Right lobe of liver (tissue), 6 donors: ENCODE results near the gene PNCK. TPM values are rescaled to one million over a fixed set of nuclear protein-coding genes. Genes with fewer than 3 reads are reported as not detected.
A peak's percentile ranks its signal among the peaks of the same experiment; 100 is the strongest.

Experiments
- ATAC-seq, 4 donors: fragments of 200-7000 bp; cut with Tn5 transposase; one replicate each; pipeline ENCODE4 v1.9.1; 2020; ENCODE audit warnings: mild to moderate bottlenecking in 4 of 4, moderate library complexity in 4 of 4
- DNase-seq, 3 donors: peaks; one replicate each; pipeline ENCODE4 v3.0.0-alpha.2; 2020
- H3K27ac ChIP-seq, 3 donors: fragments of 200-600 bp; one replicate each; pipeline ENCODE4 v1.8.0; 2022
- H3K27me3 ChIP-seq, 2 donors: fragments of 200-600 bp; one replicate each; pipeline ENCODE4 v1.8.0; 2022
- H3K36me3 ChIP-seq, 4 donors: fragments of 200-600 bp; sonication (generic) in 1 of 4; one replicate each; pipeline versions ENCODE4 v1.5.1 to v1.8.0; 2017 to 2022; ENCODE audit warnings: control low read depth in 1 of 4
- H3K4me1 ChIP-seq, 4 donors: fragments of 200-600 bp; sonication (generic) in 1 of 4; one replicate each; pipeline versions ENCODE4 v1.5.1 to v1.8.0; 2017 to 2022; ENCODE audit warnings: control low read depth in 1 of 4
- H3K4me3 ChIP-seq, 3 donors: fragments of 200-600 bp; one replicate each; pipeline ENCODE4 v1.8.0; 2022
- H3K9me3 ChIP-seq, 4 donors: fragments of 200-600 bp; sonication (generic) in 1 of 4; one replicate each; pipeline versions ENCODE4 v1.5.1 to v1.8.0; 2017 to 2022; ENCODE audit warnings: control low read depth in 1 of 4
- POLR2A ChIP-seq: fragments of 450-650 bp; IDR thresholded peaks from one replicate; pipeline ENCODE4 v1.6.1; 2017; ENCODE audit warnings: antibody characterized with exemption, mild to moderate bottlenecking
- WGBS: methylation state at CpG from one replicate; pipeline ENCODE4 v1.1.6; 2018; ENCODE audit warnings: low coverage, low lambda C conversion rate; ENCODE audit not compliant: insufficient coverage; ENCODE audit errors: missing lambda C conversion rate; 5-methylcytosine and 5-hydroxymethylcytosine counted together
- intact Hi-C, 2 donors: fragments of 100-400 bp; cut with DNase I; formaldehyde crosslinking; loops; one replicate each; pipeline versions ENCODE4 v1.11.2 to v1.14.1; 2022
- total RNA-seq, 6 experiments: library from RNA; depleted of rRNA in 2 of 6; stranded (reverse); fragments of >200 nt in 2 of 6; fragmentation: NEBNext Ultra II Directional in 3 of 6; extraction: Animal tissue kit (Norgen Biotek cat#: 25700) in 3 of 6; gene quantifications; one replicate each; pipeline versions ENCODE4 v1.1.0 to v1.2.4, GENCODE V29; 2016 to 2023
- TF ChIP-seq, protein P1 (sequence below), 4 donors: fragments of 200-600 bp in 3 of 4; fragments of 450-650 bp in 1 of 4; IDR thresholded peaks; one replicate each; pipeline versions ENCODE4 v1.5.1 to v1.8.0; 2016 to 2022; ENCODE audit warnings: antibody characterized with exemption in 4 of 4, mild to moderate bottlenecking in 2 of 4
- donor health status: DM: no; HTN: yes; CAD: no.
- donor health status: DM: no; HTN: no; CAD: no.
- donor health status: DM: no; HTN: no; CAD: no.
- donor health status: DM: no; HTN: yes; CAD: no.
- donor health status: DM: no; HTN: yes; CAD: no.

Gene PNCK
- total RNA-seq, 6 experiments from 2014 or later, result 0.86 TPM; not detected in 5

DNA sequence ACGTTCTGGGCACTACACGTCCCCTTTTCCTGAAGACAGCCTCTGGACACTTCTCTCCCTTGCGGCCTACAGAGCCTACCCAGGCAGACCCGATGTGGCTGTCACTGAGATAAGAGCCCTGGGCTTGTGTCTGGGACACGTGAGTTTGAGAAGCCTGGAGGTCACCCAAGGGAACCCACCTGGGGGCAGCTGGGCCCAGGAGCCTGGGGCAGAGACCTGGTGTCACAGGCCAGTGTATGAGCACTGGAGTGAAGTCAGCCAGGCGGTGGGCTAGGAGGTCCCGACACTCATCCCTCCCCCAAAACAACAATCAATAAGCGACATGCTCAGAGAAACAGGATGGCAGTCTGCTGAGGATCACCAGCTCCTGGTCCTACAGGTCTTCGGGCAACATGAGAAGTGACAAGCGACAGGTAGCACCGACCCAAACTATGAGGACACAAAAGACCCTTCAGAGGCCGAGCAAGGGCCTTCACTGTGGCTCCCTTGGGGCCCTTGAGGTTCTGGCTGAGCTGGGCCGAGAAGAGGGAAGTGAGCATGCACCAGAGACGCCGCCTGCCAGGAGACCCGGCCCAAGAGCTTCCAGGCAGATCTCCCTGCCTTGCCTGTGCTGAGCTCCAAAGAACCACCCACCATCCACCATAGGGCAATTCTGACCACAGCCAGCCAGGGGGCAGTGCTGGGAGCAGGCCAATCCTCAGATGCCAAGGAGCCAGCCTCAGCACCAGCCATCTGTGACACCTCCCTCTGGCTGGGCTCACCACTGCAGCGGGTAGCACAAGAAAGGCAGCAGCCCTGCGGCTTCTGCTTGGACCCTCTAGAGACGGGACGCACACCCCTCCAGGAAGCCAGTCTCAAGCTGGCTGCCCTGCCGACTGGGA, 37.6 kb downstream of the PNCK start:
- intact Hi-C loops, result no loop called here
- WGBS, result 80% methylated on average over 1 of the region's 21 CpGs
- H3K9me3 ChIP-seq, result no peaks in the 10 kb centered on the region
- H3K4me3 ChIP-seq, result no peak overlapping the region
- DNase-seq, result no peak
- H3K4me1 ChIP-seq, result no peaks in the 10 kb centered on the region
- peak; percentile 9 to 50 (median 18) for ATAC-seq
- no peak overlapping the region for H3K27ac ChIP-seq
- H3K36me3 ChIP-seq, result no peaks in the 10 kb centered on the region
- no peak for TF ChIP-seq POLR2A
- TF ChIP-seq, protein P1, sequence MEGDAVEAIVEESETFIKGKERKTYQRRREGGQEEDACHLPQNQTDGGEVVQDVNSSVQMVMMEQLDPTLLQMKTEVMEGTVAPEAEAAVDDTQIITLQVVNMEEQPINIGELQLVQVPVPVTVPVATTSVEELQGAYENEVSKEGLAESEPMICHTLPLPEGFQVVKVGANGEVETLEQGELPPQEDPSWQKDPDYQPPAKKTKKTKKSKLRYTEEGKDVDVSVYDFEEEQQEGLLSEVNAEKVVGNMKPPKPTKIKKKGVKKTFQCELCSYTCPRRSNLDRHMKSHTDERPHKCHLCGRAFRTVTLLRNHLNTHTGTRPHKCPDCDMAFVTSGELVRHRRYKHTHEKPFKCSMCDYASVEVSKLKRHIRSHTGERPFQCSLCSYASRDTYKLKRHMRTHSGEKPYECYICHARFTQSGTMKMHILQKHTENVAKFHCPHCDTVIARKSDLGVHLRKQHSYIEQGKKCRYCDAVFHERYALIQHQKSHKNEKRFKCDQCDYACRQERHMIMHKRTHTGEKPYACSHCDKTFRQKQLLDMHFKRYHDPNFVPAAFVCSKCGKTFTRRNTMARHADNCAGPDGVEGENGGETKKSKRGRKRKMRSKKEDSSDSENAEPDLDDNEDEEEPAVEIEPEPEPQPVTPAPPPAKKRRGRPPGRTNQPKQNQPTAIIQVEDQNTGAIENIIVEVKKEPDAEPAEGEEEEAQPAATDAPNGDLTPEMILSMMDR (IDR thresholded peaks at IDR 0.05), result peak; percentile 15 to 29 (median 22)
- no peaks in the 10 kb centered on the region for H3K27me3 ChIP-seq

DNA sequence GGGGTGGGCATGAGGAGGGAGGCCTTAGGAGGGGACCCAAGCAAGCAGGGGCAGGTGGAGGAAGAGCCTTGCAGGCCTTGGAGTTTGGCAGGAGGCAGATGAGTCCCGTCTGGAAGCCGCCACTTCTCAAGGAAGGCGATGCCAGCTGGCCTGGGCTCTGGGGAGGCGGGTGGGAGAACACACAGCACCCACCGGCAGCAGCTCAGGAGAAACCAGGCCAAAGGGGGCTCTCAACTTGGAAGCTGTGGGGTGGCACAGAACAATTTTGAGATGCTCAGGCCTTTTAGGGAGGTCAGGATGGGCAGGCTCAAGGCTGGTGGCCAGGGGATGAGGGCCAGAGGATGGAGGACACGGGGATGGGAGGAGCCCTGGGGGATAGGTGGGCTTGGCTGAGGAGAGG, 38.2 kb downstream of the PNCK start:
- H3K4me1 ChIP-seq, result no peaks in the 10 kb centered on the region
- intact Hi-C loops, result no loop called here
- WGBS, result 27% methylated on average over 2 of the region's 6 CpGs
- H3K27ac ChIP-seq, result no peak overlapping the region
- TF ChIP-seq, protein P1 (IDR thresholded peaks at IDR 0.05), result no peak
- TF ChIP-seq POLR2A, result no peak
- H3K27me3 ChIP-seq, result no peaks in the 10 kb centered on the region
- no peaks in the 10 kb centered on the region for H3K9me3 ChIP-seq
- no peak overlapping the region for H3K4me3 ChIP-seq
- H3K36me3 ChIP-seq, result no peaks in the 10 kb centered on the region
- no peak for ATAC-seq
- DNase-seq, result no peak

DNA sequence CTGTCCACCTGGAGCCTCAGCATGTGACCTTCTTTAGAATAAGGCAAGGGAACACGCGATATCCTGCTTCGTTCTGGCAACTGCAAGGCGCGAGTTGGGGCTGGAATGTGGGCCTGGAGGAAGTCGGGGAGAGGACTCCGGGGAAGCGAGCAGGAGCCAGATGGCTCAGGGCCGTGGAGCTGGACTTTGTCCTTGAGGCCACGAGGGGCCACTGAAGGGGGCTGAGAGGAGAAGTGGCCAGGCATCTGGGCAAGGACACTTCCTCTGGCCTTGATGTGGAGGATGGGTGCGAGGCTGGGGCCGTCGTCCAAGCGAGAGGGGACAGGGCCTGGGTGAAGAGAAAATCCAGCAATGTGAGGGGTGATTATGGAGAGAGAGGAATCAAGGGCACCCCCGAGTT, 38.8 kb downstream of the PNCK start:
- Histone ChIP-seq H3K27me3 (no peaks in the 10 kb centered on the region), H3K36me3 (no peaks in the 10 kb centered on the region), H3K4me1 (no peaks in the 10 kb centered on the region), H3K27ac (no peak overlapping the region), H3K4me3 (no peak overlapping the region), H3K9me3 (no peaks in the 10 kb centered on the region)
- TF ChIP-seq POLR2A, result no peak
- TF ChIP-seq, protein P1 (IDR thresholded peaks at IDR 0.05), result no peak
- WGBS, result 29% methylated on average over 7 of the region's 15 CpGs
- DNase-seq (peak in 1 of 3 donors; percentile 44), ATAC-seq (peak in 2 of 4 donors; percentile 32 to 46)
- intact Hi-C loops, result no loop called here

DNA sequence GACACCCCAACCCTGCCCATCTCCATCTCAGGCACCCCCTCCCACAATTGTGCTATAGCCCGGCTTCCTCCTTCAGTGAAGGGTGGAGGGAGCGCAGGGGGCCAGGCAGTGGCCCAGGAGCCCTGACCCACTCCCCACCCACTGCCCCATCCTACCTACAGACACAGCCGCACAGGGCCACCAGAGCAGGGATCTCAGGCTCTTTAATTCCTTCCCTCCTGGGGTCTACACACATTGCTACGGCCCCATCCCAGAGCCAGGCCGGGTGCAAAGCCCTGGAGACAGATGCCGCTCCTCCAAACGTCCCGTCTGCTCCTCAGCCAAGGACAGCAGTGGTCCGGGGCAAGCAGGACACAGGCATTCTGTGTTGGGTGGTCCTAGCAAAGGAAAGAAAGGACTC, 39.4 kb downstream of the PNCK start:
- DNase-seq, result no peak
- TF ChIP-seq POLR2A, result no peak
- TF ChIP-seq, protein P1 (IDR thresholded peaks at IDR 0.05), result no peak

More for the DNA sequence above, 39.4 kb downstream of the PNCK start:
- H3K9me3 ChIP-seq, result no peaks in the 10 kb centered on the region
- WGBS, result 62% methylated on average over 3 of the region's 9 CpGs
- H3K27ac ChIP-seq, result no peak overlapping the region
- H3K4me3 ChIP-seq, result no peak overlapping the region
- ATAC-seq, result no peak
- no peaks in the 10 kb centered on the region for H3K36me3 ChIP-seq
- intact Hi-C loops, result no loop called here
- H3K4me1 ChIP-seq, result no peaks in the 10 kb centered on the region
- no peaks in the 10 kb centered on the region for H3K27me3 ChIP-seq
